Measurements from ENCODE around the gene PCDHGA7.
"Not testable (repeated sequence)": the region's sequence is repeated elsewhere in the genome, so short reads cannot be mapped to it uniquely, and the experiment has no call there.

PCDHGA7 gene

GRCh38 chr5:141343953-141344463 is 38.5 kb upstream of the PCDHGA7 start:
- TF ChIP-seq, protein P1, sequence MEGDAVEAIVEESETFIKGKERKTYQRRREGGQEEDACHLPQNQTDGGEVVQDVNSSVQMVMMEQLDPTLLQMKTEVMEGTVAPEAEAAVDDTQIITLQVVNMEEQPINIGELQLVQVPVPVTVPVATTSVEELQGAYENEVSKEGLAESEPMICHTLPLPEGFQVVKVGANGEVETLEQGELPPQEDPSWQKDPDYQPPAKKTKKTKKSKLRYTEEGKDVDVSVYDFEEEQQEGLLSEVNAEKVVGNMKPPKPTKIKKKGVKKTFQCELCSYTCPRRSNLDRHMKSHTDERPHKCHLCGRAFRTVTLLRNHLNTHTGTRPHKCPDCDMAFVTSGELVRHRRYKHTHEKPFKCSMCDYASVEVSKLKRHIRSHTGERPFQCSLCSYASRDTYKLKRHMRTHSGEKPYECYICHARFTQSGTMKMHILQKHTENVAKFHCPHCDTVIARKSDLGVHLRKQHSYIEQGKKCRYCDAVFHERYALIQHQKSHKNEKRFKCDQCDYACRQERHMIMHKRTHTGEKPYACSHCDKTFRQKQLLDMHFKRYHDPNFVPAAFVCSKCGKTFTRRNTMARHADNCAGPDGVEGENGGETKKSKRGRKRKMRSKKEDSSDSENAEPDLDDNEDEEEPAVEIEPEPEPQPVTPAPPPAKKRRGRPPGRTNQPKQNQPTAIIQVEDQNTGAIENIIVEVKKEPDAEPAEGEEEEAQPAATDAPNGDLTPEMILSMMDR (IDR thresholded peaks at IDR 0.05) = no peak
- H3K4me3 Mint-ChIP-seq = no peak overlapping the region
- no peak overlapping the region for H3K27ac Mint-ChIP-seq
- peaks cover 18% of the 10 kb centered on the region for H3K36me3 Mint-ChIP-seq (ENCODE audit: low read depth)
- H3K4me1 Mint-ChIP-seq = no peaks in the 10 kb centered on the region
- no peak for DNase-seq
- peaks cover 87% of the 10 kb centered on the region for H3K9me3 Mint-ChIP-seq
- H3K27me3 Mint-ChIP-seq (ENCODE audit: low read depth, poor library complexity) = no peaks in the 10 kb centered on the region

DNA sequence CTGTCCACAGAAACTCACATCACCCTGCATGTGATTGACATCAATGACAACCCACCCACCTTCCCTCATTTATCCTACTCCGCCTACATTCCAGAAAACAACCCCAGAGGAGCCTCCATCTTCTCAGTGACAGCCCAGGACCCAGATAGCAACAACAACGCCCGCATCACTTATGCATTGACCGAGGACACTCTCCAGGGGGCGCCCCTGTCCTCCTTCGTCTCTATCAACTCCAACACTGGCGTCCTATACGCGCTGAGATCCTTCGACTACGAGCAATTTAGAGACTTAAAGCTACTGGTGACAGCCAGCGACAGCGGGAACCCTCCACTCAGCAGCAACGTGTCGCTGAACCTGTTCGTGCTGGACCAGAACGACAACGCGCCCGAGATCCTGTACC is 37.2 kb upstream of the PCDHGA7 start:
- no peak for DNase-seq
- H3K27ac Mint-ChIP-seq = no peak overlapping the region
- H3K36me3 Mint-ChIP-seq (ENCODE audit: low read depth) = peaks cover 21% of the 10 kb centered on the region
- TF ChIP-seq, protein P1 (IDR thresholded peaks at IDR 0.05) = no peak
- H3K4me1 Mint-ChIP-seq = no peaks in the 10 kb centered on the region
- H3K4me3 Mint-ChIP-seq = no peak overlapping the region
- H3K27me3 Mint-ChIP-seq (ENCODE audit: low read depth, poor library complexity) = peaks cover 4% of the 10 kb centered on the region
- peaks cover 87% of the 10 kb centered on the region for H3K9me3 Mint-ChIP-seq

DNA sequence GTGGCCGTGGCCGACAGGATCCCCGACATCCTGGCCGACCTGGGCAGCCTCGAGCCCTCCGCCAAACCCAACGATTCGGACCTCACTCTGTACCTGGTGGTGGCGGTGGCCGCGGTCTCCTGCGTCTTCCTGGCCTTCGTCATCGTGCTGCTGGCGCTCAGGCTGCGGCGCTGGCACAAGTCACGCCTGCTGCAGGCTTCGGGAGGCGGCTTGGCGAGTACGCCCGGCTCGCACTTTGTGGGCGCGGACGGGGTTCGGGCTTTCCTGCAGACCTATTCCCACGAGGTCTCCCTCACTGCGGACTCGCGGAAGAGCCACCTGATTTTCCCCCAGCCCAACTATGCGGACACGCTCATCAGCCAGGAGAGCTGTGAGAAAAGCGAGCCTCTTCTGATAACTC is 36.5 kb upstream of the PCDHGA7 start:
- peaks cover 90% of the 10 kb centered on the region for H3K9me3 Mint-ChIP-seq
- not testable (repeated sequence) for H3K4me1 Mint-ChIP-seq; H3K27me3 Mint-ChIP-seq (ENCODE audit: low read depth, poor library complexity)

GRCh38 chr5:141349917-141350619 is 32.5 kb upstream of the PCDHGA7 start, which contains the start of gene PCDHGB1:
PCDHGB1 (plus strand) TSS chr5:141350099; CDS start chr5:141350261, 162 bp downstream.
- TF ChIP-seq, protein P1 (IDR thresholded peaks at IDR 0.05) = peak; percentile 38
- peaks cover 88% of the 10 kb centered on the region for H3K9me3 Mint-ChIP-seq
- H3K4me1 Mint-ChIP-seq = no peaks in the 10 kb centered on the region
- DNase-seq = peak; percentile 38
- peaks cover 37% of the 10 kb centered on the region for H3K36me3 Mint-ChIP-seq (ENCODE audit: low read depth)
- no peak within 1 kb of the TSS for H3K27ac Mint-ChIP-seq
- H3K4me3 Mint-ChIP-seq = peak within 1 kb of the TSS; percentile 71
- peaks cover 4% of the 10 kb centered on the region for H3K27me3 Mint-ChIP-seq (ENCODE audit: low read depth, poor library complexity)

More for the DNA sequence above, 36.5 kb upstream of the PCDHGA7 start:
- not testable (repeated sequence) for H3K27ac Mint-ChIP-seq, DNase-seq, H3K4me3 Mint-ChIP-seq
- peaks cover 22% of the 10 kb centered on the region for H3K36me3 Mint-ChIP-seq (ENCODE audit: low read depth)

GRCh38 chr5:141351591-141351990 is 31.0 kb upstream of the PCDHGA7 start:
- peaks cover 91% of the 10 kb centered on the region for H3K9me3 Mint-ChIP-seq
- peaks cover 4% of the 10 kb centered on the region for H3K27me3 Mint-ChIP-seq (ENCODE audit: low read depth, poor library complexity)
- H3K4me1 Mint-ChIP-seq = no peaks in the 10 kb centered on the region
- no peak for DNase-seq
- H3K4me3 Mint-ChIP-seq = no peak overlapping the region
- no peak overlapping the region for H3K27ac Mint-ChIP-seq
- TF ChIP-seq, protein P1 (IDR thresholded peaks at IDR 0.05) = no peak
- peaks cover 41% of the 10 kb centered on the region for H3K36me3 Mint-ChIP-seq (ENCODE audit: low read depth)

GRCh38 chr5:141354900-141355469 is 27.6 kb upstream of the PCDHGA7 start, which contains the start of gene PCDHGA4:
PCDHGA4 (plus strand) TSS chr5:141355021; CDS start chr5:141355108, 87 bp downstream.
- no peak within 1 kb of the TSS for H3K27ac Mint-ChIP-seq
- H3K4me1 Mint-ChIP-seq = no peaks in the 10 kb centered on the region
- no peak for DNase-seq
- peaks cover 91% of the 10 kb centered on the region for H3K9me3 Mint-ChIP-seq
- H3K4me3 Mint-ChIP-seq = no peak within 1 kb of the TSS
- H3K27me3 Mint-ChIP-seq (ENCODE audit: low read depth, poor library complexity) = peaks cover 2% of the 10 kb centered on the region
- TF ChIP-seq, protein P1 (IDR thresholded peaks at IDR 0.05) = no peak
- H3K36me3 Mint-ChIP-seq (ENCODE audit: low read depth) = peaks cover 45% of the 10 kb centered on the region

All from nephron progenitor cell (in vitro differentiated cells).